Lower leg skin (tissue), 4 donors: ENCODE results near the gene BRD3OS. TPM values are rescaled to one million over a fixed set of nuclear protein-coding genes. Genes with fewer than 3 reads are reported as not detected.

ENCODE experiments used
- DNase-seq, 2 donors: peaks; one replicate each; pipeline ENCODE4 v3.0.0-alpha.2; 2019; ENCODE audit warnings: low spot score in 2 of 2
- H3K4me3 ChIP-seq: fragments of 200-600 bp; sonication (generic); 2 replicates; pipeline ENCODE4 v1.5.1; 2017; ENCODE audit warnings: mild to moderate bottlenecking, low read depth; ENCODE audit not compliant: poor library complexity, severe bottlenecking
- POLR2A ChIP-seq, 2 donors: fragments of 450-650 bp; IDR thresholded peaks; one replicate each; pipeline ENCODE4 v1.6.1; 2016 to 2017; ENCODE audit warnings: antibody characterized with exemption in 2 of 2, mild to moderate bottlenecking in 1 of 2, moderate library complexity in 1 of 2
- WGBS, 2 donors: methylation state at CpG; one replicate each; pipeline ENCODE4 v1.1.5; 2018; 5-methylcytosine and 5-hydroxymethylcytosine counted together
- intact Hi-C: fragments of 100-400 bp; cut with DNase I; formaldehyde crosslinking; loops from one replicate; pipeline ENCODE4 v1.15.0; 2023; ENCODE audit warnings: low total_unique reads
- total RNA-seq, 4 donors: library from RNA; depleted of rRNA; stranded (reverse); fragments of >200 nt; gene quantifications; one replicate each; pipeline ENCODE4 v1.1.0, GENCODE V29; 2016
- TF ChIP-seq, protein P1 (sequence below), 3 donors: fragments of 450-650 bp; IDR thresholded peaks; one replicate each; pipeline ENCODE4 v1.5.1; 2016; ENCODE audit warnings: antibody characterized with exemption in 3 of 3, mild to moderate bottlenecking in 3 of 3, moderate library complexity in 2 of 3

BRD3OS gene
- total RNA-seq, 4 donors from 2014 or later = 2.5 to 11.0 (median 6.4) TPM

DNA sequence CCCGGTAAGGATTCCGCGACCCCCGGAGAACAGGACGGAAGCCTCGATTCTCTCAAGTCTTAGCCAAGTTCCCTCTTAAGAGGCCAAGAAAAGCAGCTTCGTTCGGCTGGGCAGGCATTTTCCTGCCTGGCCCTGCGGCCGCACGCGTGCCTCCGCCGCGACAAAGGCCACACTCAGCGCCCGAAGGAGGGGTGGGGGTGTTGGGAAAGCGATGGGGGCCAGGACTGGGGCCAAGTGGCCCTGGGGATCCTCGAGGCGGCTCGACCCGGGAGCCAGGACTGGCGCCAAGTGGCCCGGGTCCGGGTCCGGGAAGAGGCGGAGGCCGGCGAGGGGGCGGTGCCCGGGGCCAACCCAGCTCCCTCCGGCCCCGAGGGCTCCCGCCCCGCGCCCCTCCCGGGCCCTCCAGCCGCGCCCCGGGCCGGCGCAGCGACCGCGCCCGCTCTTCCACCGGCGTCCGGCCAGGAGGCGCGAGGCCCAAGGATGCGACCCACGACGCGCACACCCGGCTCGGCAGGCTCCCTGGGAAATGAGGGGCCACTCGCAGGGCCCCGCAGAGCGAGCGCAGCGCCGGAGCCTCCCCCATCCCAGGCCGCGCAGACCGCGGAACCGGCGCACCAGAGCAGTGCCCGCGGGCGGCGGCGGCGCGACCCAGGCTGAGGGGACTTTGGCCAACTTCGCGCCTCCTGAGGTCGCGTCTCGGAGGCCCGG lies 33.9 kb upstream of the BRD3OS start:
- DNase-seq = no peak
- peak overlapping the region; percentile 53 for H3K4me3 ChIP-seq
- TF ChIP-seq, protein P1, sequence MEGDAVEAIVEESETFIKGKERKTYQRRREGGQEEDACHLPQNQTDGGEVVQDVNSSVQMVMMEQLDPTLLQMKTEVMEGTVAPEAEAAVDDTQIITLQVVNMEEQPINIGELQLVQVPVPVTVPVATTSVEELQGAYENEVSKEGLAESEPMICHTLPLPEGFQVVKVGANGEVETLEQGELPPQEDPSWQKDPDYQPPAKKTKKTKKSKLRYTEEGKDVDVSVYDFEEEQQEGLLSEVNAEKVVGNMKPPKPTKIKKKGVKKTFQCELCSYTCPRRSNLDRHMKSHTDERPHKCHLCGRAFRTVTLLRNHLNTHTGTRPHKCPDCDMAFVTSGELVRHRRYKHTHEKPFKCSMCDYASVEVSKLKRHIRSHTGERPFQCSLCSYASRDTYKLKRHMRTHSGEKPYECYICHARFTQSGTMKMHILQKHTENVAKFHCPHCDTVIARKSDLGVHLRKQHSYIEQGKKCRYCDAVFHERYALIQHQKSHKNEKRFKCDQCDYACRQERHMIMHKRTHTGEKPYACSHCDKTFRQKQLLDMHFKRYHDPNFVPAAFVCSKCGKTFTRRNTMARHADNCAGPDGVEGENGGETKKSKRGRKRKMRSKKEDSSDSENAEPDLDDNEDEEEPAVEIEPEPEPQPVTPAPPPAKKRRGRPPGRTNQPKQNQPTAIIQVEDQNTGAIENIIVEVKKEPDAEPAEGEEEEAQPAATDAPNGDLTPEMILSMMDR (IDR thresholded peaks at IDR 0.05) = no peak
- TF ChIP-seq POLR2A (IDR thresholded peaks at IDR 0.05) = no peak
- 0 to 7% methylated on average over 6 to 15 of the region's 82 CpGs for WGBS, 2 donors
- intact Hi-C loops = loop anchor here (2.0 kb wide), 1 partner anchor 199 kb away; no protein-coding TSS in a partner anchor

DNA sequence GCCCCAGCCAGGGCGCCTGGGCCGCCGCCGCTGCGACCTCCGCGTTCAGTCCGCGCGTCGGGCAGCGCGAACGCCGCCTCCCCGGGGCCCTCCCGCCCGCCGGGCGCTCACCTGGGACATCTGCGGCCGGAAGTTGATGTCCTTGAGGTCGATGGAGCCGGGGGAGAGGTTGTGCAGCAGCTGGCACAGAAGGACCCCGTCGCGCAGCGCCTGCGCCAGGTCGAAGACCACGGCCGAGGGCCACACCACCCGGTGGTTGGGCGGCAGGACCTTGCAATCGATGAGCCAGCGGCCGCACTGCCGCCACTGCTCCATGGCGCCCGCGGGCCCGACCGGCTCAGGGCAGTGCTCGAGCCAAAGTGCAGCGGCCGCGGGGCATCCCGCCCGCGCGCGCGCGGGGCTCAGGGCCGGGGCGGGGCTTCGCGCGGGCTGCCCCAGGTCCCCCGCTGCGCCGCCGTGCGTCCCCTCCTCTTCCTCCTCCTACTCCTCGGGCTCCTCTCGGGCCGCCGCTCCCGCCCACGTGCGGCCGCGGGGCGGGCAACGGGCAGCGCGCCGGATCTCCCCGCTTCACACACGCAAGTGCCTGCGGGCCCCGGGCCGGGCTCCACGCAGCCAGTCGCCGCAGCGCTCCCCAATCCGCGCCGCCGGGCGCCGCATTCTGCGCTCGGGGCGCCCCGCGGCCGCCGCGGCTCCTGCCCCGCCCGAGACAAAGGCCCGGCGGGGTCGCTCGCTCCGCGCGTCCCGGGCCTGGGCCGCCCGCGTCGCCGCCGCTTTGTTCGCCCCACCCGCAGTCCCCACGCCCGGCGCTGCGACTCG lies 33.1 kb upstream of the BRD3OS start, which contains the start of gene VAV2:
TSS of gene VAV2 (minus strand) at position 361 of the 816 bp plus-strand sequence. CDS start at position 315, 46 bp downstream.
- peak in 1 of 2 donors; percentile 90 for DNase-seq
- intact Hi-C loops = loop anchor here (2.0 kb wide), 1 partner anchor 199 kb away; no protein-coding TSS in a partner anchor
- peak within 1 kb of the TSS; percentile 53 for H3K4me3 ChIP-seq
- WGBS, 2 donors = 0 to 1% methylated on average over 34 to 37 of the region's 124 CpGs
- TF ChIP-seq, protein P1 (IDR thresholded peaks at IDR 0.05) = no peak
- no peak for TF ChIP-seq POLR2A (IDR thresholded peaks at IDR 0.05)

DNA sequence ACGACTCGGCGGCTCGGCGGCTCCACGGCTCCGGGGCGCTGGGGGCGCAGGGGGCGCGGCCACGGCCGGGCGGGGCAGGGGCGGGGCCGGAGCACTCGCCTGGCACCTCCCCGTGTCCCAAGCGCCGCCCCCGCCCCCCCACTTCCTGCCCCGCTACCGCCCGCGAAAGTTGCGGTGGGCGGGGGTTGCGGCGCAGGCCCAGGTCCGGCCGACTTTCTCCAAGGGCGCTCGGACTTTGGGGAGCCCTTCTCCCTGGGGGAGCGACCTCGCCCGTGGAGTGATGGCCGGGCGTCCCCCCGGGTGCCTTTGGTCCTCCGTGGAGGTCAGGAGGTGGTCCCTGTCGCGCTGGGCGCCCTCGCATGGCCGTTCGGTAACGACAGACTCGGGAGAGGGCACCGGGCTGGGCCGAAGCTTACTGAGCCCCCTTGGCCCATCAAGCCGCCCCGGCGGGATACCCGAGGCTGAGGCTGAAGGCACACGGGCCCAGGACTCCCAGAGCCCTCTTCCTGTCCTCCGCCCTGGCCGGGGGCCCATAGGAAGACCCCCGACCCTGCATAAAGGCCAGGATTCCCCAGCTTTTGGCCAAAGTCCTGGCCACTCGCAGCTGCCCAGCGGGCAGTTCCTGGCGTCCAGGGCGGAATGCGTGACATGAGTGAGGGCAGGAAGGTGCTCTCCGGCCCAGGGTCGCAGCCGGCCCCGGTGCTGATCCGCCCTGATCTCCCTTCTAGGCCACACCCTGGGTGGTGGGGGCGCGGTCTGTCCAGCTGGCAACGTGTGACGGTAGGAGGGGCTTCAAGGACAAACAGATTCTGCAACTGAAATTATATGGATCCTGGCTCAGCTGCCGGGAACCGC lies 32.3 kb upstream of the BRD3OS start:
- peak overlapping the region; percentile 53 for H3K4me3 ChIP-seq
- DNase-seq = peak; percentile 88 to 98
- intact Hi-C loops = no loop called here
- TF ChIP-seq, protein P1 (IDR thresholded peaks at IDR 0.05) = no peak
- no peak for TF ChIP-seq POLR2A (IDR thresholded peaks at IDR 0.05)
- 1 to 2% methylated on average over 13 to 15 of the region's 74 CpGs for WGBS, 2 donors

DNA sequence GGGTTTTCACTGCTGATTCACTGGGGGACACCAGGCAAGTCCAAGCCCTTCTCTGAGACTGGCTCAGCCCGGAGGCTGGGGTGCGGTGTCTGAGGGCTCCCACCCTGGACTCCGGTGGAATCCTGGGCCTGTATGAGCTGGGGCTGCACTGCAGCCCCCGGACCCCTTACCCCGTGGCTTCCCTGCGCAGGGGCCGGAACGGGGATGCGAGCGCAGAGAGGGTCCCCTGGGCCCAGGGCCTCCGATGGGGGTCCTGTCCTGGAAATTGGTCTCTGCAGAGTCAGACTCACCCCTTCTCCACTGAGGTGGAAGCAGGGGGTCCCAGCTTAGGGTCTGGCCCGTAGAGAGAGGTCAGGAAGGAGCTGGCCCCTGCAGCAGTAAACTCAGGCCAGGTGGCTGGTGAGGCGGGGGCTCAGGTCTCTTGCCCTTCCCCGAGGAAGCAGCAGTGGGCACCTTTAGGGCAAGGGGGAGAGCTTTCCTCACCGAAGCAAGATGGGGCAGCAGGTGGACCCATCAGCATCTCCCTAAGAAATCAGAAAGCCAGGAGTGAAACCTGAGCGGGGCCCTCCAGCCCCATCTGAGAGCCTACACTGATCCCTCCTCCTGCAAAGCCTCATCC lies 31.5 kb upstream of the BRD3OS start:
- H3K4me3 ChIP-seq = no peak overlapping the region
- intact Hi-C loops = no loop called here
- no peak for DNase-seq
- TF ChIP-seq POLR2A (IDR thresholded peaks at IDR 0.05) = no peak
- TF ChIP-seq, protein P1 (IDR thresholded peaks at IDR 0.05) = no peak
- WGBS, 2 donors = 33 to 38% methylated on average over 8 to 16 of the region's 16 CpGs
